GM21529 (cell line): ENCODE results near the gene TENT5A.

Experiments used
- ATAC-seq: cut with Tn5 transposase; IDR thresholded peaks from one replicate; pipeline ENCODE4 v1.9.1; 2021; ENCODE audit not compliant: unreplicated experiment

TENT5A gene

DNA sequence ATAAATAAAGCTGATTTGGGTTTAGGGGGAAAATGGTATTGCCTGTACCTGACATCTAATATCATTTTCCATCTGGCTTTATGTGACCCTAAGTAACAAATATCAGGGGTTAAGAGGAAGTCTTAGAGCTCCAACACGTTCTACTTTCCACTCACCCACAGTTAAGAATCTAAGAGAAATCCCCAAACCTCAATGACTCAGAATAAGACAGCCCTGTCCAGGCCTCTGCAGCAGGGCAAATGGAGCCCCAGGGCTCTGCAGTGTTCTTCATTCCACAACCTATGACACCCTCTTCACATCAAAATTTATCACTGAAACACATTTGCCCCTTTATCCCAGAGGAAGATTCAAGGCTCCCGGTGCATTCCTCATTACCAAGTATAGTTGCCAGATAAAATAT lies 20.3 kb upstream of the TENT5A start:
- ATAC-seq, result peak; percentile 99

DNA sequence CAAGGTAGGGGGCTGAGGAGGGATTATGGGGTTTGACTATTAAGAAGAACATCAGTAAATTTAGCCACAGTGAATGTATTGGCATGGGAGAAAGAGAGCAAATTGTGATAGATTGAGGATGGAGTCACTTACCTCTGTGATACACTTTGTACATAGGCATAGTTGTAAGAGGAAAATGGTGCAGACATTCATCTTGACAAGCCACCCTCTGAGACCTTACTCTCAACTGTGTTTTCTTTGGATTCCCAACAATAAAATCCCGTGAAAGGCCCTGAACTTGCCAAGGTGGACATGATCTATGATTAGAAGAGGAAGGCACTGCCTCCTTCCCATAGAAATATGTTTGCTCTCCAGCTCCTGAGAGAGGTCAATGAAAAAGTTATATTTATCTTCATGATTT lies 18.6 kb upstream of the TENT5A start:
- no peak for ATAC-seq

DNA sequence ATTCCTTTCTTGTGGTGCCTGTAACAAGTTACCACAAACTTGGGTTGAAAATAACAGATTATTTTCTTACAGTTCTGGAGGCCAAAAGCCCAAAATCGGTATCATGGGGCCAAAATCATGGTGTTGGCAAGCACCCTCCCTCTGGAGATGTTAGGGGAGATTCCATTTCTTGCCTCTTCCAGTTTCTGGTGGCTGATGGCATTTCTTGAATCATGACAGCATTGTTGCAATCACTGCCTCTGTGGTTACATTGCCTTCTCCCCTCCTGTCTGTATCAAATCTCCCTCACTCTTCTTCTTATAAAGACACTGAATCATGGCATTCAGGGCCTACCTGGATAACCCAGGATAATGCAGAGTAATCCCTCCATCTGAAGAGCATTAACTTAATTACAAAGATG lies 17.9 kb upstream of the TENT5A start:
- no peak for ATAC-seq

DNA sequence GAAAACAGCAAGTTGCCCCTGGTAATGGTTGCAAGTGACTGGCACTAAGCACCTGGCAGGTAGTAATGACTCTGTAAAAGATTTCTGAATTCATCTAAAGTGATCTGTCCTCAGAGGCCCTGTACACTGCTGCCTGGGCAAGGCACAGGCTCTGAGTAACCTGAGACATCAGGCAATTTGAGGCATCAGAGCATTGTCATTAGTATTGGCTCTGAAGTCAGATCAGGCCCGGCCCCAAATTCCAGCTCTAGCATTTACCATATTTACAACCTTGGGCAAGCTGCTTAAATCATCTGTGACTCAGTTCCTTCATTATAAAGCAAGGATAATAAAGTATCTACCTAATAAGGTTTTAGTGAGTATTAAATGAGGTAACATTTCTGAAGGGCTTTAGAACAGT lies 17.3 kb upstream of the TENT5A start:
- ATAC-seq, result no peak

DNA sequence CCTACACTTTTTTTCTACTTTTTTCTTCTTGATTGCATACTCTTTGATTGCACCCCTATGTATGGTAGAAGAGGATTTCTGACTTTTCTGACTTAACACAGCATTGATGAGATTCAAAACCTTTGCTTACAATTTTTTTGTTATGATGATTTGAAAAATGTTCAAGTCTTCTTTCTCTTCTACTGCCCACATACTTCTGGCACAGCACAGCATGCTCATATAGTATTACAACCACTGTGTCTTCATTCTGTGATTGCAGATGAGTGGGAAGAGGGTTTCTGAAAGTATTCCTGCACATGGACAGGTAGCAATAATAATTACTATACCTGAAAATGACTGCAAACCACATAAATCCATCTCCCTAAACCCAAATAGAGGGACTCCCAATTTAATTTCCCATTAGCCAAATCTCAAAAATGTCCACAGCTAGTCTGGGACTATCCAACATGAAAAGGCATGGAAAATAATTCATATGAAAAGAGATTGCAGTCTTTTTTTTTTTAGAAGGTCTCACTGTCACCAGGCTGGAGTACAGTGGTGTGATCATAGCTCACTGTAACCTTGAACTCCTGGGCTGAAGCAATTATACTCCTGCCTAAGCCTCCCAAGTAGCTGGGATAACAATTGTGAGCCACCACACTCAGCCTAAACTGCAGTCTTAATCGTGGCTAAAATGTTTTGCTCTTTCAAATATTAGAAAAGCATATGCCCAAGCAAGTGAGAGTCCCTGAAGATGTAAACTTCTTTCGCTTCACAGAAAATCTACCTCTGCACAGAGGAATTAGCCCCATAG lies 15.9 kb upstream of the TENT5A start:
- no peak for ATAC-seq

DNA sequence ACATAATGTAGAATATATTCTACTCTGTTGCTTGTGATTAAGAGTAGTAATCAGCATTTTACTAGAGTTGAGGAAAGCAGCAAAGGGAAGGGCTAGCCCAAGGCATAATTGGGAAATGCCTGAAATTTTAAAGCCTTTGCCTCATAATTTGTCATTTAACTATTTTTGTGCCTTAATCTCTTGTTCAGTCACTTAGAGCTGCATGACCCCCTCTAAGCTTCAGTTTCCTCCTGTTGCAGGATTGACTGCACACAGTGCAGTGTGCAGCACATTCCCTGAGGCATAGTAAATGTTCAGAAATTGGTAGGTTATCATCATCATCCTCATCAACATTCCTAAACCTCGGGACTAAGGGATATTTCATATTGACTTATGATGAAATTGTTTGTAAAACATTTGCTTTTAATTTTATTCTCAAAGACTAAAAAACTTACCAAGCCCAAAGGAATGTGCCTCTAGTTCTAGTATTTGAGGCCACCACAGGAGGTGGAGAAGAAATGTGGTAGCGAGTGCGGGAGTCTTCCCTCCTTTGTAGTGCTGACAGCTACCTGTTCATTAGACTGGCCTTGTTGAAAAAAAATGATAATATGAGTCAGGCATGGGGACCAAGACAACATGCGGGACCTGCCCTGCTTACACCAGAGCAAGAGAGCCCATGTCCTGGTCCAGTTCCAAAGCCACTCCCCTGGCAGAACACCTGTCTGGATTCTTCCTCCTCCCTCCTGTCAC lies 14.8 kb upstream of the TENT5A start:
- no peak for ATAC-seq

DNA sequence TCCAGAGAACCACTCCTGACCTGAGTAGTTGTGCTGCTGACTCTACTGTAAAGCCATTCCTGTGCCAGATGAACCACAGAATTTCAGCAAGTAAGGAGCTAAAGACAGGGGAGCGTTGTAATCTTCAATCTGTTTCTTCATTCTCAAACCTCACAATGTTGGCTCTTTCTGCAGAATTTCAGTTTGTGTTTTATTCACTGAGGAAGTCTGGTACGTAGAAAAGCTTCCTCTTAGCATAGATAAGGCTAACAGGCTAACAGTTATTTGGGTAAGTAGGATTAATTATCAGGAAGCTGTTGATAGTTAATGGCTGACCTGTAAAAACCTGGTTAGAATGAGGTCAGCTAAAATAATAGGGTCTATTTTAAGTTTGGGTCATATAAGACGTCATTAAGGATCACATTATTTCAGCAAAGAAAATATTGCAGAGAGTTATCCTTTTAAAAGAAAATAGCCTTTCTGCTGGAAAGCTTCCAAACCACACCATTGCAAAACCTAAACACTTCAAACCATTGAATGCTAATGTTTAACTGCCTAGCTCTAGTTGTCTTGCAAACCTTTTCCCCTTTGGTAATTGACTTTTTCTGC lies 14.1 kb upstream of the TENT5A start:
- peak; percentile 58 for ATAC-seq

DNA sequence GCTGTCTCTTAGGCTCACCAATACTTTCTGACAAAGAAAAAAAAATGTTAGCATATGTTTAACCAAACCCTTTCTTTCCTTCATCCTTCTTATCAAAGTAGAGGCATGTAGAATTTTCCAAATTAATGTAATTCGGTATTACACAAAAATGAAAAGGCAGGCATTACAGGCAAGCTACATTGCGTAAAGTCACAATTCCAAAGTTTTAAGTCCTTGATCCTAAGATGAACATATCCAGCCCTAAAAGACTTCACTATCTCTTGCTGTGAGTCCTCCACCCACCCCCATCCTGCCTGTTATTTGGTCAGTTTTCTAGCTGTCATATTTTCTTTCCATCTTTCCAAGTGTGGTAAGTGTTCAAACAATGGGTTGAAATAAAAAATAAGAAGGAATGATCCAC lies 12.1 kb upstream of the TENT5A start:
- no peak for ATAC-seq

DNA sequence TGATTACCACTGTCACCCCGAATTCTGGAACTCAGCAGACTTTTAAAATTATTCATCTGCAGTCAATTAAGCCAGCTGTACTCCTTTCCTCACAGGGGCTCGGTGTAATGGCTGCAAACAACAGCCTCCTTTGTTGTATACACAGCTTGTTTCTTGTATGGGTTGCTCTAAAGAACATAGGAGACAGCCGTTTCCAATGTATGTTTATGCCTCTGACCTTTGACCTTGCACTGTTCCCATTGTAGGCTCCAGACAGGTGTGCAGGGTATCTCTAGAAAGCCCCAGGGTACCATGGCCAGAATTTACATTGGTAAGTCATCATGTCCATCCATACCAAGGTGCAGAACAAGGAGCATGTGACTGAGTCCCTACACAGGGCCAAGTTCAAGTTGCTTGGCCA lies 11.5 kb upstream of the TENT5A start:
- ATAC-seq, result no peak

DNA sequence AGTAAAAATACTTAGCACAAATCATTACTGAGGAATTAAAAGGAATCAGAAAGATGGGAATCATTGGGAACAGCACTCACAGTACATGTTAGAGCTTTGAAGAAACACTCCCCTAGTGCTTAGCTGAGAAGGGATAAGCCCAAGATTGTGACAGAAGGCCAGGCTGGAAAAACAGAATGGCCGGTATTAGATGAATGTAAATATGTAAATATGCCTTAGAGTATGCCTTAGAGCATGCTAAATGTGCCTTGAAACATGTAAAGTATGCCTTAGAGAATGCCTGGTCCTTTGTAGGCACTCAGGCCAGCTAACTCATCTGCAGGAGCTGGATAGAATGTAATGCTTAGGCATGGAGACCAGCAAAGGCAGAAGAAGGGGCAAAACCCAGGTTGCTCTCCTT lies 10.6 kb upstream of the TENT5A start:
- ATAC-seq, result no peak

DNA sequence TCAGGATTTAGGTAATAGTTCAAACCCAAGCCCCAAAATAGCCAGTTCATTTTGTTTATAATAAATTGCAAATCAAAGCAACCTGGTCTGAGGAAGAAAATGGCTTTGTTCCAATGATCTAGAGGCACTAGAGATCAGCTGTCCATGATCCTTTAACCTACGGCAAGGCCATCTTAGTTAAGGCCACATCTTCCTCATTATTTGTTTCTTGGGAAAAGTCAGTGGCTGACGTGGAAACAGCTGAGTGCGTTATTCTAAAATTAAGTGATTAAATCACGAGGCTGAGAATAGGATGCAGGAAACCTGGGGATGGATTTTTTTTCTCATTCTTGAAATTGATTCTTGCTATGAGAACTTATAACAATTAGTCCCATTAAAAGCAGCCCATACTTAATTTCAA lies 10.1 kb upstream of the TENT5A start:
- ATAC-seq, result no peak

DNA sequence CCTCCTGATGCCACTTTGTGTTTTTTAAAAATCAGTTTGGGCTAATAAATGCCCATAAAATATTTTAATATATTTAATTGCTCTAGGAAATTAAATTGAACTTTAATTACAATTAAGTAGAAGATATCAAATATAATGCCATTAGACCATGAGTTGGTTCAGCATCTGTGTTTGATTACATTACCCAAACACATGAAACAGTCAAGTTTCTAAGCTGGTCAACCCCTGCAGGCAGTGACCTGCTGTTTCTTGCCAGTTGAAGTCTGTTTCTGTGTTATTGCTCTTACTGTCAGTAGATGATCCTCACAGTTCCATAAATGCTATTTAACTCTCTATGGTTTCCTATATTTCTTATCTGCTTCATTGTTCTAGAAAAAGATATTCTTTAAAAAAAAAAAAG lies 9.7 kb upstream of the TENT5A start:
- ATAC-seq, result no peak

DNA sequence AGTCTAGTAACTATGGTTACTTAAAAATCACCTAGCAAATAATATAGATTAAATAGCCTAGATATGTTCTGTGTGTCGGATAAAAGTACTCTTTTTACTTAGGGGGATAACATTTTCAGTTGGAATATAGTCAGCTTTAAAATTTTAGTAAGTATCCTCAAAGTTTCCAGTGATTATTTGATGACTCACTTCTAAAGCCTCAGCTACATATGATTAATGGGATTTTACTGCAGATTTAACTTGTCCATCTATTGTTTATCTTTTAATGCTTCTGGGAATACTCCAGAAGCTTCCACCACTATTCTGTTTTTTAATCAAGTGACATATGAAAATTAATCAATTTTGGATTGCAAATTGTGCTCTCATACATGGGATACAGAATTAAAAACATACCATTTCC lies 8.7 kb upstream of the TENT5A start:
- ATAC-seq, result no peak

DNA sequence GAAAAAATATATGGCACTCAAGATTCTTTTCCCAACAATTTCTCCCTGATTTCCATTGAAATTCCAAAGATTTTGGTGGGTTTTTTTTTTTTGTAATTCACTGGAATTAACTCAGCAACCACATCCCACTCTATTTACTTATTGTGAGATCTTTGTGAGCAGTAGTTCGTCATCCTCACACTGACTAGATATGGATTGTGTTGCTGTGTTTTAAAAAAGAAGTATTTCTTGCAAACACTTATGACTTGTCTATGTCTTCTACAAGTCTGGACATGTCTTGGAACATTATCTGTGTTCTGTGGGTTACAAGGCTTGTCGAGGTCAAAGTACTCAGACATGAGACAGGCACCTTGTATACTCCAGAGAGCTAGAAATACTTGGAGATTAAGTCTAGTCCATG lies 7.3 kb upstream of the TENT5A start:
- ATAC-seq, result no peak

DNA sequence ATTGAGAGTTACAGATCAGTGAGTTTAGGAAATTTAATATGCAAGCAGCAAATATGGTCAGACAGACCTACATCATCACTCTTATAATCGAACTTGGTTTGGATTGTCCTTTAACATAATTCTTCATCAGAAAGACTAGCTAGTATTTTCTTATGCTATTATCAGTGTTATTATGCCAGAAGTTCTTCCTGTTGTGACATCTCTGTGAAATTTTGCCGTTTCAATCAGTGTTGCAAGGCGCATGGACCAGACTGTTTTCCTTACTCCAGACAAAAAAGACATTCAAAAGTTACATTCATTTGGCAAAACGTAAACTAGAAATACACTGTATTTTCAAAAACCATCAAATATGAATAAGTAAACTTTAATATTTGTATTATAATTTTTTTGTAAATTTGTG lies 5.7 kb upstream of the TENT5A start:
- ATAC-seq, result no peak

DNA sequence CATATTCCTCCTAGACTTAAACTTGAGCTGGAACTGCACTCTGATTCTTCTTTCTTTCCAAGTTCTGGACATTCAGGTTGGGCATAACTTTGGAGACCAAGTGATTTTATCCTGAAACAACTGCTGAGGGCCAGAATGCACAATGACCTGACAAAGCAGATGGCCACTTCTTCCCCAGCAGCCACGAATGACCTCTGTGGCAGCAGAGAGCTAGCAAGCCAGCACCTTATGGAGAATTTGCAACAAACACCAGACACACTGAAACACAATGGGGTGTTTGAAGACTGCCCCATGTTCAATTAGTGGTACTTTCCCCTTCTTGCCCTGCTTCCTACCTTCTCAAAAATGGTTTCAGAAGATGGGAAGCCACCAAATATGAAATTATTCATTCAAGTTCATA lies 4.2 kb upstream of the TENT5A start:
- no peak for ATAC-seq

DNA sequence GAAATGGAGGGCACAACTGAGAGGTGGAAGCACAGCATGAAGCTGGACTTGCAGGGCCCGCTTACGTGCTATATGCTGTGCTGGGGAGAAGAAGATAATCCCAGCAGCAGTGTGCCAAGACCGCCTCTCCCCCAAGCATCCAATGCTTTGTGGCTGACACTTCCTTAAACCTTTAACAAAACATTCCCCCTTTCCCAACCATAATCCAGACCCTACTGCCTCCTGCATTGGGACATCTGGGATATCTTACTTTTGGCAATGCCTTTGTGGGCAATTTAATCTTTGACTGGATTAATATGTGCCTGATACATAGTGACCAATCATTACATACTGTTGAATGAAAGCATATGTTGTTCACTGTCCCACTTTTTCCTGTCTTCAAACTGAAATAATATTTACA lies 3.1 kb upstream of the TENT5A start:
- no peak for ATAC-seq

DNA sequence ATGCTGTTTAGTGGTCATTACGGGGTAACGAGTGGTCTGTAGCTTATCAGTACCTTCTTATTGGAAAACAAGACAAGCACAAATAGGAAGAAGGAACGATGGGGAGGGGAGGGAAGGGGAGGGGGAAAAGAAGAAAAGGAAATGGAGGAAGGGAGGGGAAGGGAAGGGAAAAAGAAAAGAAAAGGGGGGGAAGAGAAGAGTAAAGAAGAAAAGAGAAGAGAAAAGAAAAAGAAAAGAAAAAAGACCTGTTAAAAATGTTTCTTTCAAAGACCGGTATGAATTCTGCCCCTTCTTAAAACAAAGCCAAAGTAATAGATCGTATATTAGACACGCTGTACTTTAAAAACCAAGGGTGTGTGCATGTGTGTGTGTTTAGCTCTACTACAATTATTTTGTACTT lies 2.4 kb upstream of the TENT5A start:
- no peak for ATAC-seq

DNA sequence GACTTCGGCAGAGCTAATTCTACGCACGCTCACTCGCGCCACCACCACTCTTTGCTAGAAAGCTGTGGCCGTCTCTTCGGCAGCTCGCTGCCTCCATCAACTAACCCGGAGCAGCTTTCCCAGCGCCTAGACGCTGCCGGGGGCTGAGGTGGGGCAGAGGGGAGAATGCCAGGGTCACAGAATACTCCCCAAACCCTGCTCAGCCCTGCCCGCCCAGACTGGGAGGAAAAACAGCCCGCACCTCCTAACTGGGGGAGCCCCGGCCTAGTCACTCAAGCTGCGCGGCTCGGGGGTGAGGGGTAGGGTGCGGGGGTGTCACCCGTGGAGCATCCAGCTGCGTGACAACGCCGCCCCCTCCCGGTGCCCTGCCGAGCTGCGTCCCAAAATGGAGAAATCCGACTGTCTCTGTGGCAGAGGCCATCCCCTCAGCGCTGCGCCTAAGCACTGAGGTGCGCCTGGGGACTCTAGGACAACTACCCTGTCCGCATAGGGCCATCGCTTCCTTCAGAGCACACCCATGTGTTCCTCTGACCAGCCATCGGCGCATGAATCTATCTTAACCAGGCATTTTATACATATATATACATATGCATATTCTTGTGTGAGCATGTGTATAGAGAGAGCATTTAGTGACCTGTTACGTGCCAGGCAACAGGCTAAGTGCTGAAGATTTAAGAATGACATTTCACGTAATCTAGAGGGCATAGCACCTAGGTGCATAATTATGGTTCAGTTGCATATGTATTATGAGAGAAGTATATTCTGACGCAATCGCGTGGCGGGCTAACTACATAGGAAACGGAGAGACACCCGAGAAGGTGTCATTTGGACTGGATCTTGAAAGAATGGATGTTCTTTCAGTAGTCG lies 1.5 kb upstream of the TENT5A start:
- peak; percentile 32 for ATAC-seq

DNA sequence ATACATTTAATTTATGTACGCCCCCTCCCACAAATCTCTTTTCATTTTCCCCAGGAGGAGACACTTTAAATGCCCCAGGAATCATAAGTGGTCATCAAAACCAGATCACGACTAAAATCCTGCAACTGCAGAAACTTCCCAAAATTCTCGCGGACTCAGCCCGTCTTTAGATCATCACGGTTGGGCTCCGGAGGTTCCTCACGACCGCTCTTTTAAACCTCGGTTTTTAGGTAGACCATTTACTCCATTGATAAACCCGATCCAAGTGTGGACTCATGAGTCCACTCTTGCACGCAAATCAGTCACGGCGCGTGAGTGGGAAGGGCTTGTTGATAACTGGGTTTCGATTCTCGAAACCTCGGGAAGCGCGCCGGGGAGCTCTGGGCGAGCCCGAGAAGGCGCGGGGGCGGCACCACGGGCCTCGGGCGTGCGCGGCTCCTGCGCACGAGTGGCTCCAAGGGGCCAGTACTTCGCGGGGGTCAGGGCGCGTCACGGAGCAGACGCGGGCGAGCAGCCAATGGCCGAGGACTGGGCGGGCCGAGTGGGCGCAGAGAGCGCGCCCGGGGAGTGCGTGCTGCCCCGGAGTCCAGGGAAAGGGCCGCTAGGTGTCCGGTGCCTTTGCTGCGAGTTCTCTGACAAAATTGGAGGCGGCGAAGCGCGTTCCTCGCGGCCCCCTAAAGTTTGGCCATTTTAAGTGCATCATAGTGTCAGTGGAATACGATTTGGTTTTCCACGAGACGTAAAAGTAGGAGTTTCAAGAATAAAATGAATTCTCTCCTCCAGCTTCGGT lies 635 bp upstream of the TENT5A start:
- ATAC-seq, result peak; percentile 40
